Ramos (cell line): Measurements from ENCODE around the gene ABHD16B.
"Not testable (repeated sequence)": the region's sequence is repeated elsewhere in the genome, so short reads cannot be mapped to it uniquely, and the experiment has no call there.

Source experiments
- in situ Hi-C: fragments of 300-500 bp; cut with MboI; formaldehyde crosslinking; loops from one replicate; pipeline ENCODE4 v1.14.3; 2022; ENCODE audit warnings: low sequenced_read_pairs; ENCODE audit not compliant: unreplicated experiment

ABHD16B gene

DNA sequence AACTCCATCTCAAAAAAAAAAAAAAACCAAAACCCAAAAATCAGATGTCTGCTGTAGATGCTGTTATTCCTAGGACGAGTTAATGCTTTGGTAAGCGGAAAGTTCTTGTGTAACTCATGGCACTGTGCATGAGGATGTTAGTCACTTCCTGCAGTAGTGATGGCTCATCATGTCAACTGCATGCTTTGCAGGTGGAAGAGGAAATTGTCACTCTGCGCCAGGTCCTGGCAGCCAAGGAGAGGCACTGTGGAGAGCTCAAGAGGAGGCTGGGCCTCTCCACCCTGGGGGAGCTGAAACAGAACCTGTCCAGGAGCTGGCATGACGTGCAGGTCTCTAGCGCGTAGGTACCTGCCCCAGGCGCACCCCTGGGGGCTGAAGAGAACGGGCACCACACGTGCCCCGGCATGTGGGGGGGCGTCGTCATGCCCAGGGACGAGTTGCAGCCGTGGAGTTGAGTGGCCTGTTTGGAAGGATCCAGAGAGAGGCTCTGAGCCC is 12.2 kb downstream of the ABHD16B start:
- in situ Hi-C loops = no loop called here

DNA sequence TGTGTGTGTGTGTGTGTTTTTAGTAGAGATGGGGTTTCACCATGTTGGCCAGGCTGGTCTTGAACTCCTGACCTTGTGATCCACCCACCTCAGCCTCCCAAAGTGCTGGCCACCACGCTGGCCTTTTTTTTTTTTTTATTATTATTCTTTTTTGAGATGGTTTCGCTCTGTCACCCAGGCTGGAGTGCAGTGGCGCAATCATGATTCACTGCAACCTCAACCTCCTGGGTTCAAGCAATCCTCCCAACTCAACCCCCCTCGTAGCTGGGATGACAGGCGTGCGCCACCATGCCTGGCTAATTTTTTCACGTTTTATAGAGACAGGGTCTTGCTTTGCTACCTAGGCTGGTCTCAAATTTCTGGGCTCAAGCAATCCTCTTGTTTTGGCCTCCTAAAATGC is 12.9 kb downstream of the ABHD16B start:
- in situ Hi-C loops = not testable (repeated sequence)

GRCh38 chr20:63876489-63877036 is 15.3 kb downstream of the ABHD16B start:
- in situ Hi-C loops = no loop called here

DNA sequence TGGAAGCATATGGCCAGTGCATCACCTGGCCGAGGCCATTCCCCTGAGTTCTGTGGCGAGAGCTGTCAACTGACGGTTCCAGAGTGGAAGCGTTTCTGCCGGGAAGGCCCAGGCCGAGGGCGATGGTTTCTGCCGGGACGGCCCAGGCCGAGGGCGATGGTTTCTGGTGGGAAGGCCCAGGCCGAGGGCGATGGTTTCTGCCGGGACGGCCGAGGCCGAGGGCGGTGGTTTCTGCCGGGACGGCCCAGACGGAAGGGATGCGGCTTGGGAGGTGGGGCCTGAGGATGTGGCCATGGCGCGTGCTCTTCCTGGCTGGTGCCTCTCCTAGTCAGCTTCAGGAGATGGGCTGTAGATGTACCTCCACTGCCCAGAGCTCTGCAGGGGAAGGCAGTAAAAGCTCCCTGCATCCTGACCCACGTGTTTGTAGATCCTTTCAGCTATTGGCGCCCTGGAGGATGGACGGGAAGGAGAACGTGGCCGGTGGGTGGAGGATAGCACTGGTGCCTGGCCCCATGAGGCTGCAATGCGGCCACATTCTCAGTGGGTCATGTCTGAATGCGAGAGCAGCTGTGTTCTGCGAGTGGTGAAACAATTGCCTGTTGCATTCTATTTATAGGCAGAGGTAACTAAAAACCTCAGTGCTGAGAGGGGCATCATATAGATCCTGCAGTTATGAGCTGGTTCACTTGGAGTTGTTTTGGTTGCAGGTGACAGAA is 16.6 kb downstream of the ABHD16B start:
- in situ Hi-C loops = no loop called here

DNA sequence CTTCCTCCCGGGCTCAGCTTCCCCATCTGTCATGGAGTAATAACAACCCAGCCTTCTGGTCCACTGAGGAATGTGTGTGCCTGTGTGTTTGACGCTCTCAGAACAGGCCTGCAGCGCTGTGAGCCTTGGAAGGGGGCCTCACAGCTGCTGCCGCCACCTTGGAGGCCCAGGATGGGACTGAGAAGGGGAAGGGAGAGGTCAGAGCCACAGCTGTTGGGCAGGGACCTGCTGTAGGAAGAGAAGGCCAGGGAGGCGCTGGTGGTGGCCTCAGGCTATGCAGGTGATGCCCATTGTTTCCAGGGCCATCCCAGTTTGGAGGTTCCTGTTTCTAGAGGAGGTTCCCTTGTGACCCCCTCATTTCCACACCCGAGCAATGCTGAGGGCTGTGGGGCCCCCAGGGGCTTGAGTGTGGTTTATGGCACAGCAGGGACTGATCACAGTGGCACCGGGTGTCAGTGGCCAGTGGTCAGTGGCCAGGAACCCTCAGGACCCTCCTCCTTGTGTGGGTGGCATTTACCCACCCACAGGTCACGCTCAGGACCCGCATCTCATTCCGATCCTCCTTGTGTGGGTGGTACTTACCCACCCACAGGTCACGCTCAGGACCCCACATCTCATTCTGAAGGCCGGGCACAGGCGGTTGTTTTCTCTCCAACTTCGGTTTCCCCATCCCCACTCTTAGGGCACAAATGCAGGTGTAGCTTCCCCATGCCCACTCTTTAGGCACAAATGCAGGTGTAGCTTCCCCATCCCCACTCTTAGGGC is 17.8 kb downstream of the ABHD16B start:
- in situ Hi-C loops = no loop called here

DNA sequence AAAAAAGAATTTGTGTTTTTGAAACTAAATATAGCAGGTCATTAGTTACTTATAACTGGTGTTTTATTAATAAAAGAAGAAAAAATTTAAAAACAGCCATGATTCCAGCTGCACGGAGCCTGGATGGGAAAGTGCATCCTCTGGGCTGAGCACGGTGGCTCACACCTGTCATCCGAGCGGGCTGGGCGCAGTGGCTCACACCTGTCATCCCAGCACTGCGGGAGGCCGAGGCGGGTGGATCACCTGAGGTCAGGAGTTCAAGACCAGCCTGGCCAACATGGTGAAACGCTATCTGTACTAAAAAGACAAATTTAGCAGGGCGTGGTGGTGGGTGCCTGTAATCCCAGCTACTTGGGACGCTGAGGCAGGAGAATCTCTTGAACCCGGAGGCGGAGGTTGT is 19.6 kb downstream of the ABHD16B start:
- in situ Hi-C loops = not testable (repeated sequence)

- in situ Hi-C loops = no loop called here
These were observed 20.3 kb downstream of the ABHD16B start for GRCh38 chr20:63881451-63882226.

DNA sequence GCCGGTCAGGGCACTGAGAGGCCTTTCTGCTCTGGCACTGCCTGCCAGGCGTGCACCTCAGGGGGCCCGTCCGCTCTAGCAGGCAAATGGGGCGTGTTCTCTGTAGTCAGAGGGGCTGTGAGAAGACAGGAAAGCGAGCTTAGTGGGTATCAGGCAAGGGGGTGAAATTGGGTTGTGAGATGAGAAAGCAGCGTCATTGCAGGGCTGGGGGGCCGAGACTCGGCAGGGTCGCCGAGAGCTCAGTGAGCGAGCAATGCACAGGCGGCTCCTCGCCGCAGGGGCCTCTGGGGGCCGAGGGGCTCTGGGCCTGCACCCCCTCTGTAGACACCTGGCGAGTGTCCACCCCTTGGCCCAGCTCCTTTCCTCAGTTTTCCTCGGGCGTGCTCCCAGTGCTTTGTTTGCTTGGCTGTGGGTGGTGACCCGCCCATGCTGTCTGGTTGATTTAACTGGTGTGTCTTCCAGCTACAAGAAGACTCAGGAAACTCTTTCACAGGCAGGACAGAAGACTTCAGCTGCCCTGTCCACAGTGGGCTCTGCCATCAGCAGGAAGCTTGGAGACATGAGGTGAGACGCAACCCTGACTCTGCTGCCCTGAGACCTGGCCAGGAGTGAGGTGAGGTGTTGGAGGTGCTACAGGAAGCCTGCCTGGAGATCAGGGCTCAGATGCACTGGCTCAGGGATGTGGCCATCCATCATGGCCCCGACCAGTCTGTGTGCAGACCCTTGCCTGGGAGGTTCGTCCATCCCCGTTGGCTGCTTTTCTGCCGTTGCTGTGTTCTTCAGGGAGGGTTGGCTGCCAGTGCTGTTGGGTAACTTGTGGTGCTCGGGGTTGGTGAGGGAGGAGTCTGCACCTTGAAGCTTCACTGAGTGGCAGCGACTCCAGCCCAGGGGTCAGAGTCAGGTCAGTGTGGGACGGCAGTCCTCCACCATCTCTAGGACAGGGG is 21.2 kb downstream of the ABHD16B start:
- in situ Hi-C loops = no loop called here

DNA sequence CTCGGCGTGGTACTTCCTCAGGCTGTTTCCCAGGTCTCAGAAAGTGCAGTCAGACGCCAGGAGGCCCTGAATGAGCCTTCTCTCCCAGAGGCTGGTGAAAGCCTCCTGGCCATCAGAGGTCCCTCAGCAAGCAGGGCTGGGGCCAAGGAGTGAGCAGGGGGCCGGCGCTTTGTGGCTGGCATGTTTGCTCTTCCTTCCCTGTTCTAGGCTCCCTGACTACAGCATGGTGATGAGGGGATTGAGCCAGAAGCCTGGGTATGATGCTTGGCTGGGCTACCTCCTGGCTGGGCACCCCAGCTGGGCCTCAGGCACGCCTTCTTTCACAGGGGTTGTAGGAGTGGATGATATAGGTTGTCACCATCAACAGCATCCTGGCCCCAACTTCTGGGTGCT is 21.9 kb downstream of the ABHD16B start:
- in situ Hi-C loops = no loop called here

GRCh38 chr20:63884506-63885263 is 23.4 kb downstream of the ABHD16B start:
- in situ Hi-C loops = no loop called here

DNA sequence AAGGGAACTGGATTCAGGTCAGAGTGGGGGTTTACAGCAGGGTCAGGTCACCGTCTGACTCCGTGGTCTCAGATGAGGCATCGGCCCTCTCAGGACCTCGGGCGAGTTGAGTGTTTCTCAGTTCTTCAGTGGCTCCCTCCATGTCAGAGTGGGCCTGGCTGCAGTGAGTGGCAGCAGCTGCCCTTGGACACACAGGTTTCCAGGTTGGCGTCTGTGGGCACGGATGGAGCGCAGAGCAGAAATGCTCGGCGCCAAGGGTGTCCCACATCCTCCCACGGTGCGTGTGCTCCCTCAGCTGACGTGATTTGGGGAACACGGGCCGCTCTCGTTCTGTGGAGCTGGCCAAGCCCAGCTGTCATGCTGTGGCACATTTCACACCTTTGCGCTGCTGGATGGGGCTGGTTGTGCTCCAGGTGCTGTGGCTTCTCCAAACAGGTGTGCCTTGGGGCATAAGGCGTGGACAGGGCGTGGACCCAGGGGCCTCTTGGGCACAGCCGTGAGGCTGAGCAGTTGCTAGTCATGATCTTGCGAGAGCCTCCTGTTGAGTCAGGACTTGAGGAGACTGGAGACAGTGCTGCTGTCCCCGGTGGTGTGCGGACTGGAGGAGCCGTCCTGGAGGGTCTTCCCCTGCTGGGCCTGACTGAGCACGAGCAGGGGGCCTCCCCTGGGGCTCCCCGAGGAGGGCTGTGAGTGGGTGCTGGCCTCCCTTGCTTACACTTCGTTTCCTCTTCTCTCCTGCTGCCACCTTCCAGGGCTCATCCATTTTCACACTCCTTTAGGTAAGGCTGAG is 24.2 kb downstream of the ABHD16B start:
- in situ Hi-C loops = no loop called here

- in situ Hi-C loops = no loop called here
These were observed 24.7 kb downstream of the ABHD16B start for GRCh38 chr20:63886054-63886419.

GRCh38 chr20:63886921-63887320 is 25.6 kb downstream of the ABHD16B start:
- in situ Hi-C loops = no loop called here

DNA sequence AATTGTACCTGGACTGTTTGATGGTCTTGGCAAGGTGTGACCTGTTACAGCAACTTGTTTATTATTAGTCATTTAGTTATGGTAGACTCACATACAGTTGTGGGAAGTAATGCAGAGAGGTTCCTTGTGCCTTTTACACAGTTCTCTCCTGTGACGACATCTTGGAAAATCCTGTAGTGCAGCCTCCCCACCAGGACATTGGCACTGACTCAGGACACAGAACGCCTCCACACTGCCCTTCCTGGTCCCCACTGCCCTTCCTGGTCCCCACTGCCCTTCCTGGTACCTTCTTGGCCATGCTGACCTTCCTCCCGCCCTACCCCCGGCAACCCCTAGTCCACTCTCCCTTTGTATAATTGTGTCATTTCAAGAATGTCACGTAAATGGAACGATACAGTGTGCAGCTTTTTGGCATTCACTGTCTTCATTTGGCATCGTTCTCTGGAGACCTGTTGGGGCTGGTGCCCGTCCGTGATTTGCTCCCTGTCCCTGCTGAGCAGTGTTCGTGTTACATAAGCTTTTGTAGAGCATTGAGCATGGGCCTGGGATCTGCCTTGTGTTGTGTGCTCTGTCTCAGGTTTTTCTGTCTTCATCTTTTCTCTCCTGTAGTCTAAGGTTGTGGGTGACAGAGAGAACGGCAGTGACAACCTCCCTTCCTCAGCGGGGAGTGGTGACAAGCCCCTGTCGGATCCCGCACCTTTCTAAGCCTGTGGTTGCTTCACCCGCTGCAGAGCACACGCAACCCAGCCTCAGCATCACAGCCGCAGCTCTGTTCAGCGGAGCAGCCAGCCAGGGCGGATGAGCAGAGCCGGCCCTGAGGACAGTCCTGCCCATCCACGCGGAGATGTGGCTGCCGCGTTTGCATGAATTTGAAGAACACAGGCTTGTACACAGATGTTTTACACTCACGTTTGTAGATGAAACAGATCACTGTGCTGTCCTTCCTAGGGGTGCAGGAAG is 28.2 kb downstream of the ABHD16B start:
- in situ Hi-C loops = no loop called here

- in situ Hi-C loops = no loop called here
These were observed 28.9 kb downstream of the ABHD16B start for GRCh38 chr20:63890201-63890576.

DNA sequence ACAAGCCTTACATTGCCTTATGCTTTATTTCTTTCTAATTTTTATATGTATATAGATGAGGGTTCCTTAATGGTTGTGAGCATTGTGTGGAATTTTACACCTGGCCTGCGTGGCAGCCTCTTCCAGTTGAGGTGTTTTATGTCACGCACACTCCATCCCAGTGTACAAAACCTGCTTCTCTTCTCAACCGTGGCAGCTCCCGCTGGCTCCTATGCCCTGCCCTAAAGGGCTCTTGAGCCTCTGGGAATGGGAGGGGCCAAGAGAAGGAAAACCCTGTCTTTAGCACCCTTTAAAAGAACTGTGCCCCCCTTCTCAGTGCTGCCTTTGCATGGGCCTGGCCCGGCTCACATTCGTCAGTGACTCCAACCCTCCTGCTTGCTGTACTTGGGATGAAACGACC is 29.3 kb downstream of the ABHD16B start:
- in situ Hi-C loops = no loop called here
